HL-60 (cell line): ENCODE data around the gene HEPACAM.

Experiments
- POLR2AphosphoS5 ChIP-seq: IDR thresholded peaks from 2 replicates; pipeline ENCODE4 v1.6.1; 2012; ENCODE audit warnings: low read depth
- REST ChIP-seq: IDR thresholded peaks from 2 replicates; pipeline ENCODE4 v1.6.1; 2012; ENCODE audit warnings: low read depth; ENCODE audit not compliant: insufficient replicate concordance
- TF ChIP-seq, protein P1 (sequence below): IDR thresholded peaks from one replicate; pipeline ENCODE4 v1.5.1; 2011; ENCODE audit warnings: low read length, control low read depth, inconsistent platforms; ENCODE audit not compliant: insufficient read depth

DNA sequence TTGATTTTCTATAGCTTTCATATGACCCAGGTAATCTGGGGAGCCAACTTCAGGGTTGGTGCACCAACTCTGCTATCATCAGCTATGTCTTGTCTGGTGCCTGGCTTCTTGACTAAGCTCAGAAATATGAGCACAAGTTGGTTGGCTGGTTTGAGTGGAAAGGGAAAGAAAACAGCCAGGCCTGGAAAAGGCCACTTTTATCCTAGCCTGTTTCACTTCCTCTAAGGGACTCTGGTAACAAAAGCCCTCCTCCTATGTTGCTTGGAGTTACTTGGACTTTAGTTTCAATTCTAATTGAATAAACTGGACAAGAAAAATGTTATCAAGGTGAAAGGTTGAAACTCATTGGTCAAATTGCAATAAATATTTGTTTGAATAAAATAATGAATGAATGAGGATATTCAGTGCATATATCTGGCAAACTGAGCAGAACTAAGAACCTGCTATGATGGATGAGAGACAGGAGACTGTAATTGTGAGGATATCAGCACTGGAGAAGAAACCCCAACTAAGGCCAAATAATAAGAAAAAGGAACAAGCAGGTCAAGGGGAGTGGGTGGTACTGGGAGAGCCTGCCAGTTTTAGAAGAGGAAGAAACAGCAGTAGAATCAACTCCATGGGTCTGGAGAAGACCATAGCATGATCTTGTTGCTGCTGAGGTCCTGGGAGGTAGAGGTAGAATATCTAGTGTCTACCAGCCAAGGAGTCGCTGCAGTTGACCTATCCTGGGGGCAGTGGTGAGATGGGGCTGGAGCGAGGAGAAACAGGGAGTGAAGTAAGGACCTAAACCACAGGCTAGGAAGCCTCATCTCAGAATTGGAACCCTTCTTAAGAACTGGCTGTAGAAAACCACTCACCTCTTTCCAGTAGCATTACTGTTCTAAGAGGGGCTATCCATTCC is 46.4 kb downstream of the HEPACAM start:
- TF ChIP-seq, protein P1, sequence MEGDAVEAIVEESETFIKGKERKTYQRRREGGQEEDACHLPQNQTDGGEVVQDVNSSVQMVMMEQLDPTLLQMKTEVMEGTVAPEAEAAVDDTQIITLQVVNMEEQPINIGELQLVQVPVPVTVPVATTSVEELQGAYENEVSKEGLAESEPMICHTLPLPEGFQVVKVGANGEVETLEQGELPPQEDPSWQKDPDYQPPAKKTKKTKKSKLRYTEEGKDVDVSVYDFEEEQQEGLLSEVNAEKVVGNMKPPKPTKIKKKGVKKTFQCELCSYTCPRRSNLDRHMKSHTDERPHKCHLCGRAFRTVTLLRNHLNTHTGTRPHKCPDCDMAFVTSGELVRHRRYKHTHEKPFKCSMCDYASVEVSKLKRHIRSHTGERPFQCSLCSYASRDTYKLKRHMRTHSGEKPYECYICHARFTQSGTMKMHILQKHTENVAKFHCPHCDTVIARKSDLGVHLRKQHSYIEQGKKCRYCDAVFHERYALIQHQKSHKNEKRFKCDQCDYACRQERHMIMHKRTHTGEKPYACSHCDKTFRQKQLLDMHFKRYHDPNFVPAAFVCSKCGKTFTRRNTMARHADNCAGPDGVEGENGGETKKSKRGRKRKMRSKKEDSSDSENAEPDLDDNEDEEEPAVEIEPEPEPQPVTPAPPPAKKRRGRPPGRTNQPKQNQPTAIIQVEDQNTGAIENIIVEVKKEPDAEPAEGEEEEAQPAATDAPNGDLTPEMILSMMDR: no peak
- no peak for TF ChIP-seq POLR2AphosphoS5
- TF ChIP-seq REST: no peak
